Stimulated activated CD4-positive, alpha-beta T cell treated with anti-CD3 and anti-CD28 coated beads, Interleukin-2, amount 100 ng/mL, for 4 hours (primary cell): ENCODE data around the gene LARGE1.
"Not testable (repeated sequence)": the region's sequence is repeated elsewhere in the genome, so short reads cannot be mapped to it uniquely, and the experiment has no call there.

Source experiments
- DNase-seq: peaks from one replicate; pipeline ENCODE4 v3.0.0-alpha.2; 2020; ENCODE audit warnings: low read depth

Gene LARGE1

DNA sequence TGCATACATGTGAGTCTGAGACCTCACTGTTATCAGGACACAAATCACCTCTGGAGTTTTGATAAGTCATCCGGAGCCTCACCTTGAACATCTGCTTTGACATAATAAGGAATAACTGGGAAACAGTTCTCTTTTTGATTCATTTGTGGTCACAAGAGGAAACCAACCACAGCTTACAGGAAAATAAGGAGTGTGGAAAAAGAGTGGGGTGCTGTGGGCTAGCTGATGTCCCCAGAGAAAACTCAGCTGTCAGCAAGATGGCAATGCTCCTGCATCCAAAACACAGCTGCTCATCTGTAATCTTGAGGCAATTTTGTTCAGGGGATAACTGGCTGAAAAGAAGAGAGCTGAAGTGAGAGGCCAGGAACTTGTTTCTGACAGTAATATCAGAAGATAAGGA is 445.7 kb downstream of the LARGE1 start:
- no peak for DNase-seq

DNA sequence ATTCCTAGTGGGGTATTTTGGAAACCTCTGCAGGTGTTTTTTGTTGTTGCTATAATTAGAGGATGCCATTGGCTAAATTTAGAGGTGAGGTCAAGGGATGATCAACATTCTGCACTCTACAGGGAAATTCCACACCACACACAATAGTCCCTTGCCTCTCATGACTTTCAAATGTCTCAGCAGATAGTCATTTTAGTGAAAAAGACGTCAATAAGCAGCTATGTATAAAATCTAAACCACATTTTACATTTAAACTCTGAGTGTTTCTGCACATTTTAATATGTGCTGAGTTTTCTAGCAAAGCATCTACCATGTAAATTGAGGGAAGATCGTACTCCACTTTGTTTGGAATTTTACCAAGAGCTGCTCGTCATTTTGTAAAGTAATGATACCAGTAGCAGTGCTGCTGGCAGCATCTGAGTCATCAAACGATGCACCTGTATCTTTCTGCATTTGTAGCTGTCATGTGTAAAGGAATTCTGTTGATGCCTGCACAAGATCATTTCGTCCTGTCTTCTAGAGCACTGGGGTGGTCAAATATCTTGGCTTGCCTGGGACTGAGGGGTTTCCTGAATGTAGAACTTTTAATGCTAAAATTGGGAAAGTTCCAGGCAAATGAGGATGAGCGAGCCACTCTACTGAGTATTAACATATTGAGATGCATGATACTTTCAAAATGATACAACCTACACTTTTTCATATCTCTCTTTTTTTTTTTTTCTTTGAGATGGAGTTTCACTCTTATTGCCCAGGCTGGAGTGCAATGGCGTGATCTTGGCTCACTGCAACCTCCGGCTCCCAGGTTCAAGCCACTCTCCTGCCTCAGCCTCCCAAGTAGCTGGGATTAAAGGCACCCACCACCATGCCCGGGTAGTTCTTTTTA is 447.6 kb downstream of the LARGE1 start:
- DNase-seq, result no peak

DNA sequence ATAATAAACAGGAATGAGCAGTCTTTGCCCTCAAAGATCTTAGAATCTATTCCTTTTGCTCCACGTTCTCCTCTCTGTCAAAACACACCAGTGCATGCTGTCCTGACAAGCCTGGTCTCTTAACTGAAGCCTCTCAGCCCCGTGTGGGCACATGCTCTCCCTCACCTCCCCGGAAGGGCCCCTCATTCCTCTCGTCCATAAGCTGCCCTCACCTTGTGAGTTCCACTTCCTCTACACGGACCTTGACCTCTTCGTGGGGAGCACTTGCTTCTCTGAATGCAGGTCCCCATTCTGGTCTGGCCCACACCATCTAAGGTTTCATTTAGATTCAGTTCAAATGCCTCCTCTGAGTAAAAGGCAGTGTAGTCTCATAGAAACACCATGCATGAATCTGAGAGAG is 449.8 kb downstream of the LARGE1 start:
- DNase-seq, result no peak

DNA sequence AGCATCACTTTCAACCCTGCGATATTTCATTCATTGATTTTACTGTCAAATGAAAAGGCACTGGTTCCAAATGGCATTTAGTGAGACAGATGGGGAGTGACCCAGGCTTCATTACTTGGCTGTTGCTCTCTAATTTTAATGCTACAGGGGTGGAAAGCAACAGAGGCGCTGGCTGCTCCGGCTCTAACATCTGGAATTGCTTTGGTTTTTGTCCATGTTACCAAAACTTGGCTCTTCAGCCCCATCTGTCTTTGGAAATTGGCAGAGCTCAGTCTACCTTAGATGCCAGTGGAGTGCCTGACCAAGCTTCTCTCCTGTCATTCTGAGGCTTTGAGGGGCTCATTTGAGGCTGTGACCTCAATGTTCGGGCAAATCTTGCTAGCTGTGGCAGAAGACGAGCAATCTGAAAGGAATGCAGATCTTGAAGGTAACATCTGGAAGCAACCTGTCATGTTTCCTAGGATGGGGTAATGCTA is 452.6 kb downstream of the LARGE1 start:
- no peak for DNase-seq

DNA sequence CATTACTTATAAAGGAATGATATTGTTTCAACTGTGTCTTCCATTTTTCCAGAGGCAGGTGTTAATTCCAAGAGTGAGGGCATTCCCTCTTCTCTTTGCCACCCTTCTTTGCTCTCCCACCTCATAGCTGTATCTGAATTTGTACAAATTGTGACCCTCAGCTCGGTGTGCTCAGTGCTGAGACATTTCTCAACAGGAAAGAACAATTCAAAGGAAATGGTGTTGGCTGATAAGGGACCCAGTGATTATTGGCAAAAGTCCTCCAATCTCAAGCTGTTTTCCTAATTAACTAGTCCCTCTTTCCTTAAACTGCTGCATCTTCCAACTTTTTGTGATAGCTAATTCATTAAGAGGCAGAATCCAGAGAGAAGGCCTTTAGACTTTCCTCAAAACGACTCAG is 453.2 kb downstream of the LARGE1 start:
- no peak for DNase-seq

DNA sequence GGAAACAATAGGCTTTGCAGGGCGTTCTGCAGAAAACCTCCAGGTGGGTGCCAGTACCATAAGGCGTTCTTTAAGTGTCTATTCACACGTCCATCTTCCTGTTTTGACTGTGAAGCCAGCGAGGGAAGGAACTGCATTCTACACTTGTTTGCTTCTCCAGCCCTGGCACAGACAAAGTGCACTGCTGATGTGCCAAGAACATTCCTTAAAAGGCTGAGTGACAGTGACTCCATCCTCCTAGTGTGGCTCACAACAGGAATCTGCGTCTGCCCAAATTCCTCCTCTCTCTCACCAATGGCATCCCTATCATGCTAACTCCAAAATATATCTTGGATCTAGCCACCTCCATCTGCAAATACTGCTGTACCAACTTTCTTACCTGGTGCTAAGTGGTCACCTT is 454.7 kb downstream of the LARGE1 start:
- DNase-seq, result no peak

DNA sequence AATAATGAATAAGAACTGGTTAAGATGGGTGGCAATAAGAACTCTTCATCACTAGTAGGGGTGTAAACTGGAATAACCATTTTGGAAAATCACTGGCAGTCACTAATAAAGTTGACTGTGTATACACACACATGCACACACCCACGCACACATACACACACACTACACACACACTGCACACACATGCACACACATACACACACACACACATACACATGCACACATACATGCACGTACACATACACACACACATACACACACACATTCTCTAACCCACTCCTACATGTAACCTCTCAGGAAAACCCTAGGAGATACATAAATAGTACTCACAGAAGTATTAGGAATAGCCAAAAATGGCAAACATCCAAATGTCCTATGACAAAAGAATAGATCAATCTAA is 455.6 kb downstream of the LARGE1 start:
- DNase-seq, result no peak

DNA sequence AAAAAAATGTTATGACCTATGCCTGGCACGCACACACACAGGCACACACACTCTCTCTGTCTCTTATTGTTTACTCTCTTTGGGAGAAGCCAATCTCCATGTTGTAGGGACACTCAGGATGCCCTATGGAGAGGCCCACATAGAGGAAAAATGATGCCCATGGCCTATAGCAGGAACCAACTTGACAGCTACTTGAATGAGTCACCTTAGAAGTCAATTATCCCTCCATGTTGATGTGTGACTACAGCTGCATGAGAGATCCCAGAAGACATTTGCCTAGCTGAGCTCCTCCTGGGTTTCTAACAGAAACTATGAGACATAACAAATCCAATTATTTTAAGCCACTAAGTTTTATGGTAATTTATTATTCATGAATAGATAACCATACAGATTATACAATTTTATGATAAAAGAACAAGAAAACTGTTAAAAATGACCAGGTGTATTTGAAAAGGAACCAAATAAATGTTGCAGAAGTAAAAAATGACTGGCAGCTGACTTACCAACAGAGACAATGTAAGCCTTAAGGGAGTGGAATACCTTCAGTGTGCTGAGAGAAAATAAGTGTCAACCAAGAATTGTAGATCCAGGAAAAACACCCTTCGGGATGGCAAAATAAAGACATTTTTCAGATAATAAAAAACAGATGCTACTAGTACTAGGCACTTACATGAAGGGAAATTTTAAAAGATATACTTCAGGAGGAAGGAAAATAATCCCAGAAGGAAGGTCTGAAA is 458.4 kb downstream of the LARGE1 start:
- no peak for DNase-seq

DNA sequence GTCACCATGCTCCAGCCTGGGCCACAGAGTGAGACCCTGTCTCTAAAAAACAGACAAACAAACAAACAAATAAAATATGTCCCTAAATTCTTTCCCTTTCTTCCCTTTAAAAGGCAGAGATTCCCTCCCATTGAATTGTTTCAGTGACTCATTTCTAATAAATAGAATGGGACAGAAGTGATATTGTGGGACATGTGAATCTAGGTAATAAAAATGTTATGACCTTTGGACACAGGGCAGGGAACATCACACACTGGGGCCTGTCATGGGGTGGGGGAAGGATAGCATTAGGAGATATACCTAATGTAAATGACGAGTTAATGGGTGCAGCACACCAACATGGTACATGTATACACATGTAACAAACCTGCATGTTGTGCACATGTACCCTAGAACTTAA is 459.0 kb downstream of the LARGE1 start:
- not testable (repeated sequence) for DNase-seq

DNA sequence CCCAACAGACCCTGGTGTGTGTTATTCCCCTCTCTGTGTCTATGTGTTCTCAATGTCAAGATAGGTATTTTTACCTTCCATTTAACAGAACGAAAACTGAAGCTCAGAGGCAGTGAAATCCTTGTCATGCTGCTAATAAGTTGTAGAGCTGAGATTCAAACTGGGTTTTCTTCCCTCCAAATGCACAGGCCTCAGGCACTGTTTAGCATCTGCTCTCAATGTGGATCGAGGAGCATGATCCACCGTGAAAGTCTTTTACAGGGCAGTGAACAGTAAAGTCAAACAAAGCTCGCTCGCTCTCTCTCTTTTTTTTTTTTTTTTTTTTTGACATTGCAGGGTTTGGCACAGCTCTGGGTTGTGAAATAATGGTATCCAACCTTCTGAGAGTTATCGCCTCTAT is 461.1 kb downstream of the LARGE1 start:
- DNase-seq, result no peak

DNA sequence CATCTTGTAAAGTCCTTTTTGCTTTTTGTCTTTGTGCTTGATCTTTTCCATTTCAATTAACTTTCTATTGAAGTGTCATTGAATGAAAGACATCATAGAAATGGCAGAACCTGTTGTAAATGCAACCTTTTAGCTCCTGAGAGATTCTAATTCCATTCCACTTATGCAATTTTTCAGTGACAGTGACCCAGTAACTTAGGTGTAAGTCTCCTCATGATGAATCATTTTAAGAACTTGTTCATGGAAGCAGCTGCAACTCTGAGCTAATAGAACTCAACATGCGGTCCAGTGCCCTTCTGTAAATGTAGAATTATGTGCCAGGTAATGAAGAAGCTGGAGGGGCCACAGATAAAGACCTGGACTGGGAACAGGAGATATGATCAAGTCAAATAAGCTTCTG is 463.8 kb downstream of the LARGE1 start:
- DNase-seq, result no peak

DNA sequence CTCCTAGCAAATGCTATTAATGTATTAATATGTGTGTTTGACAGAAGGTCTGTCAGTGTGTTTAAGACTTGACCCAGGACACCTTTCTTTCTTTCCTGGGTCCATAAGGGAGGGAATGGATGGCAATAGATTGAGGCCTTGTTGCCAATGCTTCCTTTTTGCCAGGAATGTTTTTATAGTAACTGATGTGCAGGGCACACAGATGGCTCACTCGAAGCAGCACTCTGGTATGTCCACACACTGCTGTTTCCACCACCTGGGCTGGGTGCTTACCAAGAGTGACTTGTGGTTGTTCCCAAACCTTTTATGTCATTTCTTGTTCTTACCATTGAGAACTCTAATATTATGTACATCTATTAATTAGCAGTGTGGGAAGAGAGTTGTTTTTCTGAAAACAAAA is 465.2 kb downstream of the LARGE1 start:
- no peak for DNase-seq

DNA sequence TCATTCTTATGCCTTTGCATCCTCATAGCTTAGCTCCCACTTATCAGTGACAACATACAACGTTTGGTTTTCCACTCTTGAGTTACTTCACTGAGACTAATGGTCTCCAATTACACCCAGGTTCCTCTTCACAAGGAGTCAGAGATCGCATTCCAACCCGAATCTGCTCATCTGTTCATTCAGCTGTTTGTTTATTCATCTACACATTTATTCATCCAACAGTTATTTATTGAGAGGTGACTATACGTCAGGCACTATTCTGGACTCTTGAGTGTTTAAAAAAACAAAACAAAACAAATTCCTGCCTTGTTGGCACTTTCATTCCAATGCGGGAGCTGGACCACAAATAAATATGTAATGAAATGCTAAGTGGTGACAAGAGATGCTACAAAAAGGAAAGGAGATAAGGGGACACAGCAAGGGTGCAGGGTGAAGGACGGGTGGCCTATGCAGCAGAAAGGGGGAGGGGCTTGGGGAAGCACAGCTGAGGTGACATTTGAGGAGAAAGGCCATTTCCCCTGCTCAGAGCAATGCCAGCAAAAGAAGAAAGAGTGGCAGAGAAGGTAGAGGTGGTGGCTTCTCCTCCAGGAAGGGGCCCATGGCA is 468.3 kb downstream of the LARGE1 start:
- DNase-seq, result no peak

DNA sequence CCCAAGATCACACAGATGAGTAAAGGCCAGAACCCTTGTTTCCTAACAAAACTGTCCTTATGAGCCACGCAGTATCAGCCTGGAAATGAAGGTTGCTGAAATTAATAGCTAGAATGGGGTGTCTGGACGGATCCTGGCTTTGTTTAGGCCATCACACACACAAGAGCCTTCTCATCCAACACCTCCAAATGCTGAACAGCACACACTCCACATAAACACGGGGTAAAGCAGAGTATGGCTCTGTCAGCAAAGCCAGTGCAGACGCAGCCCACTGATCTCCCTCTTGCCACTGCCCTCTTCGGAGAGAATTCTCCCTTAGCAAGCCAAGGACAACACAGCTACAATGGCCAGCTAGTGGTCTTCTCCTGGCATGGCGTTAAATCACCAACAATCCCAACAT is 469.5 kb downstream of the LARGE1 start:
- no peak for DNase-seq

DNA sequence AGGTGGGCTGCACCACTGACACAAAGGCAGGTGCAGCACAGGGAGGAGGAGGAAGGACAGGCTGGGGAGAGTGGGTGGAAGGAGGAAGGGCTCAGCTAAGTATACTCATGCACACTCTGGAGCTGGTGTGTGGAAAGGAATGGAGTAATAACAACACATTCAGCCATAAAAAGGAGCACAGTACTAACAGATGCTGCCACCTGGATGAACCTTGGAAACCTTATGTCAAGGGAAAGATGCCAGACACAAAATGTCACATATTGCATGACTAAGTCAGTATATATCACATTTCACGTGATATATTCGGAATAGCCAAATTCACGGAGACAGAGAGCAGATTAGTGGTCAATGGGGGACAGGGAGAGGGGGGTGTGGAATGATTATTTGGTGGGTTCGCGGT is 472.5 kb downstream of the LARGE1 start:
- no peak for DNase-seq

DNA sequence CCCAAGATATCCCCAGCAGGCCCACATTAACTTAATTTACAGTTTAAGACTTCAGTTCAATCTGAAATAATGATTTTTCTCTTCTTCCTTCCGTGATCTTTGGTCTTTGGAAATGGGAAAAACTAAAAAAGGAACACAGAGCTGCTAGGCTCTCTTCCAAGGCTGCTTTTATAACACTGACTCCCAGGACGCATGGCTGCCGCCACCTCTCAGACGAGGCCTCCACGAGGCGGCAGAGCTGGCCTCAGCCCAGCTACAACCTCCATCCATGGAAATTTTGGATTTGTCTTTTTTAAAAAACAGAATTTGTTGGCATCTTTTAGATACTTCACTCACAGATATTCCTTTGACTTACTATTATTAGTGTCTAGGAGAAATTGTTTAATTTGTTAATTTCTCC is 476.6 kb downstream of the LARGE1 start:
- DNase-seq, result no peak

DNA sequence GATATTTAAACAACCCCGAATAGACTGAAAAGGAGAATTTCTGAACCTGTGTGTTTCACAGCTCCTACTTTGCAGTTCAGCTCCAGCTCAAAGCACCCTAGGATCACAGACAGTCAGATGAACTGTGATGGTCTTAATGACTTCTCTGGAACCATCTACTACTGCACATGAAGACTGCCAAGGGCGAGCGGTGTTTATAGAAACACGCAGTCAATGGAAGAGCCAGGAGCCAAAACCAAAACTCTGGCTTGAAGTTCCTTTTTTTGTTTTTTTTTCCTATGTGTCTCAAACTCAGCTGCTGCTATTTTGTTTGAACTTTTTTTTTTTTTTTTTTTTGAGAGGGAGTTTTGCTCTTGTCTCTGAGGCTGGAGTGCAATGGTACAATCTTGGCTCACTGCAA is 479.5 kb downstream of the LARGE1 start:
- DNase-seq, result no peak

DNA sequence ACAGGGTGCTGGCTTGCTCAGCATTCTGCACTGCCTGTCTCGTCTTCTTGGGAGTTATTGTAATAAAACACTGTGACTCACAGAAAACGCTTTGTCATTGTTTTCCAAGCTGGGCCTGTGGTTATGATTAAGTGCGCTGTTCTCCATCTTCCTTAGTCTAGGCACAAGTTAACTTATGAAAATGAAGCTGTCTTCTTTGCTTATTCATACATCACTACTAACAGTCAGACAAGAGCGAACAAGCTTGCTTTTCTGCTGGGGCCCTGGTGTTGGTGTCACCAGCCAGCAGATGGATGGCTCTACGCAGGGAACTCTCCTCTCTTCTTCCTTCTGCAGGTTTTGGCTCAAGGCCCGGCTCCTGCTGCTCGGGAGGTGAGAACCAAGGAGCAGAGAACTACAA is 482.0 kb downstream of the LARGE1 start:
- no peak for DNase-seq

DNA sequence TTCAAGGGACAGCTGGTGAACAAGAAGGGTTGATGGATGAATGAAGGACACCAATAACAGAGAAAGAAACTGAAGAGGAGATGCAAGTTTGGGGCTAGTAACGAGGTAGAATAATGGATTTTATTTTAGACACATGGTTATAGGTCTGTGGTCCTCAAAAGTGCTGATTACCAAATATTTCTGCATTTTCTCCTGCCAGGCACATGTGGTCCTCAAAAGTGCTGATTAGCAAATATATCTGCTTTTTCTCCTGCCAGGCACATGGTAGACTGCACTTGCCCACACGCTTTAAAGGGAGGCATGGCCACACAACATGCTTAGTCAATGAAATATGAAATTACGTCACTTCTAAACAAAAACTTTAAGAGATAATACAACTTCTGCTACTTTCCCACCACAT is 489.0 kb downstream of the LARGE1 start:
- DNase-seq, result no peak

DNA sequence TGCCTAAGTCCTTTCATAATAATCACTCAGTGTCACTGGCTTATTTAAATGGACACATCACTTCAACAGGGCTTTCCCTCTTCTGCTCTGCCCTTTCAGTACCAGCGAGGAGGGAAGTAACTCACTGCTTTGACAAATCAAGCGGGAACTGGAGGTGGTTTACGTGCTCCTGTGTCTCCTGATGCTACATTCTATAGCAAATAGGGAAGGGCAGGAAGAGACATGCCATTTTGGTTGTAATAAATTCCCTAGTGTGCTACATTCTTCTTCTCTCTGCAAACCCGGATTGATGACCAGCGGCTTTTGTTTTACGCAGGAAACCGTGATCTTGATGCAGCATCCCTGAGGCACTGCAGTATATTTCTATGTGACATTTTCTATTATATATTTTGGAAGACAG is 491.0 kb downstream of the LARGE1 start:
- DNase-seq, result no peak

DNA sequence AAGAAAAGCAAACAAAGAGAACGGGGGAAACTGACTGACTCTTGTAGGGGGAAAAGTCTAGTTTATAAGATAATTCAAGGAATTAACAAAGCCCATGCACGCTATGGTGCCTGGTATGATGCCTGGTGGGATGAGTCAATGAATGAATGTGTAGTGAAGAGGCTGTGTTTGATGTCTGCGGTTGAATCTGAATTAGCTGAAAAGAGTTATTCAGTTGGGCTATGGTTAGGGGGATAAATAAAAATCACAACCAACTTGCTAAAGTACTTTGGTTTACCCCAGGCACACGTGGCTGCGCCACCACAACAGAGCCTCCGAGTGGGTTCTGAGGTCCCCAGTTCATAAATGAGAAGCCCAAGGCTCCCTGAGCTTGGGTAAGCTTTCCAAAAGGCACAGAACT is 492.8 kb downstream of the LARGE1 start:
- no peak for DNase-seq

DNA sequence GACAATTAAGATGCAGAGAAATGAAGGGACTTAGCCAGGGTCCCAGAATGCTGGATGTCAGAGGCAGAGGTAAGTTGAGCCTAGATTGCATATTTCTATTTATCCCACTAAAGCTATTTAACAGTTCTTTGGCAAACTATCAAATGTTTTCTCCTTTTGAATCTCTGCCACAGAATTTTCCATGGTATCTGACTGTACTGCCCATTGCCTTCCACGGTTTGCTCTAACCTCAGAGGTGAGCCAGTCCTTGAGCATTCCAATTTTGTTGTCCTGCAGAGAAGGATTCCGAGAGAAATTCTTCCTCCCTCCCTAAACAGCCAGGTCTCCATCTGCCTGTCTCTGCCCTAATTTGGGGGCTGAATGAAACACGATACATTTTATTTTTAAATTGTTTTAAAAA is 493.8 kb downstream of the LARGE1 start:
- DNase-seq, result no peak

DNA sequence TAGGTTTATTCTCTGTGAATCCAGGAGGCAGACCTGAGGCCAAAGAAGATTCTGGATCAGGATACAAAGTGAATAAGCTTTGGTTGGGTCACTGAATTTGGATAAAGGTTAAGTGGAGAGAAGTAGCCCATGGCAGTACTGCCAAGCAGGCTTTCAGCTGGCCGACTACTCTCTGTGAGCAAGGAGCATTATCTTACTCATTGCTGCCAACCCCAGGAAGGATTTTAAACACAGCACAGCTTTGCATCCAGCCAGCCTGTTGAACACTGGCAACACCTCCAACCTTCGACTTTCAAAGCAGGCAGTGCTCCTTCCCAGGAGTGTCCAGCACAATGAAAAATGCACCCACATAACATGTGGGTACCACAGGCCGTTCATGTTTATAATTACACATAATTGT is 498.4 kb downstream of the LARGE1 start:
- no peak for DNase-seq
